Spleen (tissue), 11 donors: ENCODE results near the gene NKAIN2. TPM values are rescaled to one million over a fixed set of nuclear protein-coding genes. Genes with fewer than 3 reads are reported as not detected.

Experiments used
- DNase-seq: peaks from one replicate; pipeline ENCODE4 v3.0.0-alpha.2; 2020
- H3K27ac ChIP-seq, 8 donors: fragments of 200-600 bp; sonication (generic) in 7 of 8; 1 replicate in 4 of 8; 2 replicates in 4 of 8; pipeline versions ENCODE4 v1.5.0 to v1.8.0; 2016 to 2021; ENCODE audit warnings: inconsistent platforms in 4 of 8, mild to moderate bottlenecking in 4 of 8, moderate library complexity in 1 of 8
- H3K27me3 ChIP-seq, 7 donors: fragments of 200-600 bp; sonication (generic) in 6 of 7; replicated peaks in 1 of 7; 1 replicate in 4 of 7; 2 replicates in 3 of 7; pipeline versions ENCODE4 v1.5.0 to v1.8.0; 2016 to 2021; ENCODE audit warnings: inconsistent platforms in 3 of 7, mild to moderate bottlenecking in 1 of 7
- H3K36me3 ChIP-seq, 6 donors: fragments of 200-600 bp; sonication (generic) in 5 of 6; 1 replicate in 4 of 6; 2 replicates in 2 of 6; pipeline versions ENCODE4 v1.5.0 to v1.8.0; 2016 to 2021; ENCODE audit warnings: inconsistent platforms in 2 of 6
- H3K4me1 ChIP-seq, 6 donors: fragments of 200-600 bp; sonication (generic) in 5 of 6; 1 replicate in 3 of 6; 2 replicates in 3 of 6; pipeline versions ENCODE4 v1.5.0 to v1.8.0; 2016 to 2021; ENCODE audit warnings: inconsistent platforms in 3 of 6
- H3K4me3 ChIP-seq, 8 donors: fragments of 200-600 bp; sonication (generic) in 7 of 8; 1 replicate in 4 of 8; 2 replicates in 4 of 8; pipeline versions ENCODE4 v1.5.0 to v1.8.0; 2016 to 2021; ENCODE audit warnings: inconsistent platforms in 4 of 8, mild to moderate bottlenecking in 4 of 8, moderate library complexity in 2 of 8
- H3K9me3 ChIP-seq, 8 donors: fragments of 200-600 bp; sonication (generic) in 7 of 8; 1 replicate in 4 of 8; 2 replicates in 4 of 8; pipeline versions ENCODE4 v1.5.0 to v1.8.0; 2016 to 2021; ENCODE audit warnings: inconsistent platforms in 4 of 8
- CTCF ChIP-seq, 11 experiments: fragments of 200-600 bp in 7 of 11; fragments of 450-650 bp in 4 of 11; sonication (generic) in 4 of 11; IDR thresholded peaks in 8 of 11; conservative IDR thresholded peaks in 3 of 11; 1 replicate in 7 of 11; 2 replicates in 4 of 11; pipeline versions ENCODE4 v1.4.0 to v1.8.0; 2016 to 2021; ENCODE audit warnings: antibody characterized with exemption in 11 of 11, inconsistent platforms in 4 of 11, mild to moderate bottlenecking in 1 of 11
- POLR2A ChIP-seq, 3 donors: fragments of 450-650 bp; IDR thresholded peaks; one replicate each; pipeline ENCODE4 v1.5.1; 2017; ENCODE audit warnings: antibody characterized with exemption in 3 of 3, mild to moderate bottlenecking in 1 of 3
- POLR2AphosphoS5 ChIP-seq, 3 donors: sonication (generic); formaldehyde crosslinking; IDR thresholded peaks; one replicate each; pipeline ENCODE4 v1.5.1; 2017; ENCODE audit warnings: antibody characterized with exemption in 3 of 3
- WGBS, 5 donors: extraction: QIAGEN DNeasy Blood & Tissue Kit in 3 of 5; methylation state at CpG; one replicate each; pipeline versions ENCODE4 v1.1.5 to v1.1.7; 2013 to 2018; 5-methylcytosine and 5-hydroxymethylcytosine counted together
- intact Hi-C: fragments of 100-400 bp; cut with DNase I; formaldehyde crosslinking; loops from one replicate; pipeline ENCODE4 v1.15.0; 2023; ENCODE audit warnings: low total_unique reads
- polyA plus RNA-seq, 3 donors: library from polyadenylated mRNA; stranded (reverse); fragments of 200-250 nt; gene quantifications; one replicate each; pipeline ENCODE4 v1.2.1, GENCODE V29; 2013
- total RNA-seq, 7 donors: library from RNA; depleted of rRNA in 3 of 7; stranded (reverse); fragments of >200 nt in 3 of 7; fragmentation: NEBNext Ultra II Directional in 4 of 7; extraction: Animal tissue kit (Norgen Biotek cat#: 25700) in 4 of 7; gene quantifications; one replicate each; pipeline versions ENCODE4 v1.1.0 to v1.2.1, GENCODE V29; 2016 to 2021
- donor health status: healthy with polysubstance abuse.
- donor health status: DM: no; HTN: no; CAD: no; lungs with moderate emphysema.
- donor health status: DM: no; HTN: no; CAD: no.
- donor health status: Bipolar disorder and iron deficiency.
- donor health status: healthy.
- donor health status: DM: no; HTN: no; CAD: no.
- donor health status: DM: yes; HTN: yes; CAD: no.

NKAIN2 gene
- total and polyA plus RNA-seq, 10 donors = 0.13 to 0.51 (median 0.18) TPM; not detected in 4

- intact Hi-C loops = no loop called here
Observed at GRCh38 chr6:124356276-124356810, 552.7 kb downstream of the NKAIN2 start.

GRCh38 chr6:124356811-124357210, 553.1 kb downstream of the NKAIN2 start:
- no peaks in the 10 kb centered on the region for H3K36me3 ChIP-seq
- H3K9me3 ChIP-seq = no peaks in the 10 kb centered on the region
- 73 to 91% (median 86%) methylated on average over 1 of the region's 1 CpG for WGBS, 5 donors
- H3K27ac ChIP-seq = no peak overlapping the region
- no peak for DNase-seq
- H3K4me3 ChIP-seq = no peak overlapping the region
- no peaks in the 10 kb centered on the region for H3K4me1 ChIP-seq
- no peak for TF ChIP-seq POLR2A (IDR thresholded peaks at IDR 0.05)
- no peak for TF ChIP-seq CTCF (IDR thresholded peaks at IDR 0.05 in 8 of 11, conservative IDR thresholded peaks at IDR 0.05 in 3 of 11)
- TF ChIP-seq POLR2AphosphoS5 (IDR thresholded peaks at IDR 0.05) = no peak
- no peaks in the 10 kb centered on the region for H3K27me3 ChIP-seq
- intact Hi-C loops = no loop called here

More at GRCh38 chr6:124356276-124356810, 552.7 kb downstream of the NKAIN2 start:
- H3K36me3 ChIP-seq = no peaks in the 10 kb centered on the region
- H3K4me3 ChIP-seq = no peak overlapping the region
- no peaks in the 10 kb centered on the region for H3K27me3 ChIP-seq
- H3K27ac ChIP-seq = no peak overlapping the region
- TF ChIP-seq CTCF (IDR thresholded peaks at IDR 0.05 in 8 of 11, conservative IDR thresholded peaks at IDR 0.05 in 3 of 11) (no peak), POLR2A (IDR thresholded peaks at IDR 0.05) (no peak), POLR2AphosphoS5 (IDR thresholded peaks at IDR 0.05) (no peak)
- H3K9me3 ChIP-seq = no peaks in the 10 kb centered on the region
- WGBS, 5 donors = 68 to 84% (median 76%) methylated on average over 5 of the region's 5 CpGs
- H3K4me1 ChIP-seq = no peaks in the 10 kb centered on the region
- DNase-seq = no peak

DNA sequence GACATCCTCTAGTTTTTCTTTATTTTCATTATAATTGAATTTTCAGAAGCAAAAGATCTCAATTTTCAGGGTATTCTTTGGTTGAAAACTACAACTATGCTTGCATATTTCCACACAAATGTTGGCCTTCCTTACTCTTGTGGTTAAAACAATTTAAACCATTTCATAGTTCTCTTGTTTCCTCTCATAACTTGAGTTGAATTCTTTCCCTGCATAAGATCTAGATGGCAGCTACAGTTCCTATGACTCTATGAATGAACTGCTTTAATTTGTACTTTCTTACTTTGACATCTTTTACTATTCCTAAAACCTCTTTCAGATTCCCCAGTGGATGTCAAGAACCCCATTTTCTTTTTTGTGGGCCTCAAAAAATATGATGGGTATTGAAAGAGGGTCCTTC, 564.5 kb downstream of the NKAIN2 start:
- Histone ChIP-seq H3K36me3 (no peaks in the 10 kb centered on the region), H3K27ac (no peak overlapping the region), H3K9me3 (peaks cover 0 to 9% (median 4%) of the 10 kb centered on the region in 8 donors), H3K4me3 (no peak overlapping the region), H3K27me3 (no peaks in the 10 kb centered on the region), H3K4me1 (no peaks in the 10 kb centered on the region)
- TF ChIP-seq CTCF (IDR thresholded peaks at IDR 0.05 in 8 of 11, conservative IDR thresholded peaks at IDR 0.05 in 3 of 11) (no peak), POLR2AphosphoS5 (IDR thresholded peaks at IDR 0.05) (no peak), POLR2A (IDR thresholded peaks at IDR 0.05) (no peak)
- intact Hi-C loops = no loop called here
- DNase-seq = no peak

DNA sequence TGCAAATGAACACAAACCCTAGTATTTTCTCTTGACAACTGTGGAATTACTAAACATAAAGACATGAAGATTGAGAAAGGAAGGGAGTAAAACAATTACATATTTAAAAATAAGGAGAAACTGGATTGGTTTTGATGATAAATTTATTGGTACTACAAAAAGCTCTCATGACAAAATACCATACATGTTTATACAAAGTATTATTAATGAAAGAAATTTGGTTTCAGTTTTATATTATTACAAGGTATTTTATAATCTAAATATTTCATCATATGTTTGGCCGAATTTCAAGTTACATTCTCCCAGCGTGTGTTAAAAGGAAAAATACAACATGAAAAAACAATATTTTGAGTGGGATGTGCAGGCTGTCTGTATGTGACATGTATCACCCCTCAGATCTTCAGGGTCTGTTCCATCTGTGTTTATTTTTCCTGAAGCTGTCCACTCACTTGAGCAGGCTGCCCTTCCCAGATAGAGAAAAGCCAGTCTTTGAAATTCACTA, 568.4 kb downstream of the NKAIN2 start:
- Histone ChIP-seq H3K4me3 (no peak overlapping the region), H3K27ac (no peak overlapping the region), H3K9me3 (no peaks in the 10 kb centered on the region), H3K36me3 (no peaks in the 10 kb centered on the region), H3K4me1 (no peaks in the 10 kb centered on the region), H3K27me3 (no peaks in the 10 kb centered on the region)
- no peak for DNase-seq
- intact Hi-C loops = no loop called here
- TF ChIP-seq CTCF (IDR thresholded peaks at IDR 0.05 in 8 of 11, conservative IDR thresholded peaks at IDR 0.05 in 3 of 11) (no peak), POLR2AphosphoS5 (IDR thresholded peaks at IDR 0.05) (no peak), POLR2A (IDR thresholded peaks at IDR 0.05) (no peak)
- WGBS, 5 donors = 68 to 79% (median 71%) methylated on average over 2 of the region's 2 CpGs
